SH-SY5Y (cell line): ENCODE measurements around the gene CYTL1.

Experiments
- GATA2 ChIP-seq: IDR thresholded peaks from 2 replicates; pipeline ENCODE4 v1.6.1; 2011; ENCODE audit warnings: mild to moderate bottlenecking, low read depth, low read length
- GATA3 ChIP-seq: IDR thresholded peaks from 2 replicates; pipeline ENCODE4 v1.6.1; 2011; ENCODE audit warnings: low read depth, mild to moderate bottlenecking, low read length, moderate library complexity

GRCh38 chr4:4994312-4995097 lies 24.8 kb downstream of the CYTL1 start:
- TF ChIP-seq GATA2 (no peak), GATA3 (no peak)
